Astrocyte (in vitro differentiated cells and primary cell): Measurements from ENCODE around the gene PRIM2. TPM values are rescaled to one million over a fixed set of nuclear protein-coding genes. Genes with fewer than 3 reads are reported as not detected.

ENCODE experiments used
- DNase-seq: peaks from one replicate; pipeline ENCODE4 v3.0.0-alpha.2; 2010; ENCODE audit warnings: low read depth
- FAIRE-seq: peaks from 2 replicates; lab custom pipeline; 2011; peaks lifted over from hg19 to GRCh38; lab: Jason Lieb, UNC
- H2AFZ ChIP-seq: 2 replicates; pipeline ENCODE4 v1.6.0; 2012; ENCODE audit warnings: low read depth, low read length, inconsistent platforms
- H3K27ac ChIP-seq: 2 replicates; pipeline ENCODE4 v1.5.1; 2011; ENCODE audit warnings: low read depth, low read length, inconsistent platforms
- H3K27me3 ChIP-seq: 2 replicates; pipeline ENCODE4 v1.6.0; 2011; ENCODE audit warnings: low read length, inconsistent platforms; ENCODE audit not compliant: insufficient read depth
- H3K36me3 ChIP-seq: 2 replicates; pipeline ENCODE4 v1.5.1; 2011; ENCODE audit warnings: low read length, inconsistent platforms; ENCODE audit not compliant: insufficient read depth
- H3K4me1 ChIP-seq: 2 replicates; pipeline ENCODE4 v1.5.1; 2011; ENCODE audit warnings: low read length, inconsistent platforms; ENCODE audit not compliant: insufficient read depth
- H3K4me2 ChIP-seq: 2 replicates; pipeline ENCODE4 v1.6.0; 2012; ENCODE audit warnings: low read length, inconsistent platforms
- H3K4me3 ChIP-seq: 2 replicates; pipeline ENCODE4 v1.5.1; 2011; ENCODE audit warnings: low read depth, mild to moderate bottlenecking, low read length, inconsistent platforms; ENCODE audit not compliant: insufficient read depth
- H3K79me2 ChIP-seq: 2 replicates; pipeline ENCODE4 v1.6.0; 2012; ENCODE audit warnings: mild to moderate bottlenecking, low read length, inconsistent platforms; ENCODE audit not compliant: insufficient read depth
- H3K9ac ChIP-seq: 2 replicates; pipeline ENCODE4 v1.6.0; 2012; ENCODE audit warnings: mild to moderate bottlenecking, low read length, inconsistent platforms
- H3K9me3 ChIP-seq: 2 replicates; pipeline ENCODE4 v1.5.1; 2012; ENCODE audit warnings: low read depth, mild to moderate bottlenecking, low read length, inconsistent platforms; ENCODE audit not compliant: insufficient read depth
- H4K20me1 ChIP-seq: 2 replicates; pipeline ENCODE4 v1.6.0; 2012; ENCODE audit warnings: low read length, inconsistent platforms; ENCODE audit not compliant: insufficient read depth
- H3K27ac Mint-ChIP-seq: one replicate; pipeline ENCODE4 v1.8.0; 2021; ENCODE audit warnings: mild to moderate bottlenecking, mixed read lengths; ENCODE audit not compliant: unreplicated experiment
- H3K27me3 Mint-ChIP-seq: one replicate; pipeline ENCODE4 v1.8.0; 2021; ENCODE audit warnings: low read depth, mixed read lengths; ENCODE audit not compliant: unreplicated experiment
- H3K36me3 Mint-ChIP-seq: one replicate; pipeline ENCODE4 v1.8.0; 2021; ENCODE audit warnings: low read depth, mixed read lengths; ENCODE audit not compliant: unreplicated experiment
- H3K4me1 Mint-ChIP-seq: one replicate; pipeline ENCODE4 v1.8.0; 2021; ENCODE audit warnings: low read depth, mixed read lengths; ENCODE audit not compliant: unreplicated experiment
- H3K4me3 Mint-ChIP-seq: one replicate; pipeline ENCODE4 v1.8.0; 2021; ENCODE audit warnings: mild to moderate bottlenecking, moderate library complexity, mixed read lengths; ENCODE audit not compliant: unreplicated experiment
- H3K9me3 Mint-ChIP-seq: one replicate; pipeline ENCODE4 v1.8.0; 2021; ENCODE audit warnings: mild to moderate bottlenecking, mixed read lengths; ENCODE audit not compliant: unreplicated experiment
- EZH2 ChIP-seq: IDR thresholded peaks from 2 replicates; pipeline ENCODE4 v1.6.1; 2012; ENCODE audit warnings: mild to moderate bottlenecking, low read length, inconsistent platforms; ENCODE audit not compliant: insufficient read depth
- total RNA-seq: library from RNA; stranded (reverse); gene quantifications from 2 replicates; pipeline ENCODE4 v1.2.1, GENCODE V29; 2021
- TF ChIP-seq, protein P1 (sequence below): IDR thresholded peaks from 2 replicates; pipeline ENCODE4 v1.5.1; 2011; ENCODE audit warnings: low read depth, mild to moderate bottlenecking, inconsistent platforms, low read length, moderate library complexity; ENCODE audit not compliant: insufficient read depth

Gene PRIM2
- total RNA-seq, 1 donor from 2014 or later, result 11.9 TPM

DNA sequence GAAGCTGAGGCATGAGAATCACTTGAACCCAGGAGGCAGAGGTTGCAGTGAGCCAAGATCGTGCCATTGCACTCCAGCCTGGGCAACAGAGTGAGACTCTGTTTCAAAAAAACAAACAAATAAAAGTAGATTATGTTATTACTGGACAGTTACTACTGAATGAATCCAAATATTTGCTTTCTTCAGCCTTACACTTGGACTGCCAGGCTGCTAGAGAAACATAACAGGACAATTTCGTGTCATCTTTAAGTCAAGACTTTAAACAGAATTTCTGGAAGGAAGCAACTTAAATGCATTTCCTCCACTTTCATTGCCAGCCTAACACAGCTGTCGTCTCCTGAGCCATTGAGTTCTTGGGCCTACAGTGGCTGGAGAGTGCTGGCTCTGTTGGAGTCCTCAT, 42.0 kb upstream of the PRIM2 start:
- DNase-seq (no peak), FAIRE-seq (no peak)
- Mint-ChIP-seq H3K27me3 (peaks cover 3% of the 10 kb centered on the region), H3K9me3 (peaks cover 20% of the 10 kb centered on the region), H3K36me3 (peaks cover 3% of the 10 kb centered on the region), H3K4me3 (no peak overlapping the region), H3K27ac (no peak overlapping the region), H3K4me1 (peaks cover 7% of the 10 kb centered on the region)
- no peaks in the 10 kb centered on the region for H4K20me1 ChIP-seq
- H3K4me1 ChIP-seq, result no peaks in the 10 kb centered on the region
- H2AFZ ChIP-seq, result no peak overlapping the region
- no peak overlapping the region for H3K4me3 ChIP-seq
- TF ChIP-seq, protein P1, sequence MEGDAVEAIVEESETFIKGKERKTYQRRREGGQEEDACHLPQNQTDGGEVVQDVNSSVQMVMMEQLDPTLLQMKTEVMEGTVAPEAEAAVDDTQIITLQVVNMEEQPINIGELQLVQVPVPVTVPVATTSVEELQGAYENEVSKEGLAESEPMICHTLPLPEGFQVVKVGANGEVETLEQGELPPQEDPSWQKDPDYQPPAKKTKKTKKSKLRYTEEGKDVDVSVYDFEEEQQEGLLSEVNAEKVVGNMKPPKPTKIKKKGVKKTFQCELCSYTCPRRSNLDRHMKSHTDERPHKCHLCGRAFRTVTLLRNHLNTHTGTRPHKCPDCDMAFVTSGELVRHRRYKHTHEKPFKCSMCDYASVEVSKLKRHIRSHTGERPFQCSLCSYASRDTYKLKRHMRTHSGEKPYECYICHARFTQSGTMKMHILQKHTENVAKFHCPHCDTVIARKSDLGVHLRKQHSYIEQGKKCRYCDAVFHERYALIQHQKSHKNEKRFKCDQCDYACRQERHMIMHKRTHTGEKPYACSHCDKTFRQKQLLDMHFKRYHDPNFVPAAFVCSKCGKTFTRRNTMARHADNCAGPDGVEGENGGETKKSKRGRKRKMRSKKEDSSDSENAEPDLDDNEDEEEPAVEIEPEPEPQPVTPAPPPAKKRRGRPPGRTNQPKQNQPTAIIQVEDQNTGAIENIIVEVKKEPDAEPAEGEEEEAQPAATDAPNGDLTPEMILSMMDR, result no peak
- TF ChIP-seq EZH2, result no peak
- no peak overlapping the region for H3K9ac ChIP-seq
- no peak overlapping the region for H3K4me2 ChIP-seq
- no peaks in the 10 kb centered on the region for H3K79me2 ChIP-seq
- no peaks in the 10 kb centered on the region for H3K36me3 ChIP-seq
- no peaks in the 10 kb centered on the region for H3K9me3 ChIP-seq
- no peaks in the 10 kb centered on the region for H3K27me3 ChIP-seq
- H3K27ac ChIP-seq, result no peak overlapping the region

DNA sequence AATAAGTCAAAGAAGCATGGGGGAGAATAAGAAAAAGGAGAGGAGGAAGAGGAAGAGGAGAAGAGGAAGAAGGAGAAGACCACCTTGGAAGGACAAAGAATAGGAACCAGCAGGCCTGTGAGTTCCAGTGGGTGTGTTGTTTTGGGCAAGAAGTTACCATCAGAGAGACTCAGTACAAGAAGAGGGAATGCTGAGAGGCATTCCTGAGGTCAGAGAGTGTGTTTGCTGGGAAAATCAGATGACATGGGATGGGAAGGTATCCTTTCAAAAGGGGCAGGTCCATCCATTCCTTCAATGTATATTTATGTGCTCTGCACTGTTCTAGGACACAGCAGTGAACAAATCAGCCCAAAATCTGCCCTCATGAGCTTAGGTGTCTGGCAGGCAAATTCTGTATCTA, 40.5 kb upstream of the PRIM2 start:
- no peak overlapping the region for H3K27ac Mint-ChIP-seq

DNA sequence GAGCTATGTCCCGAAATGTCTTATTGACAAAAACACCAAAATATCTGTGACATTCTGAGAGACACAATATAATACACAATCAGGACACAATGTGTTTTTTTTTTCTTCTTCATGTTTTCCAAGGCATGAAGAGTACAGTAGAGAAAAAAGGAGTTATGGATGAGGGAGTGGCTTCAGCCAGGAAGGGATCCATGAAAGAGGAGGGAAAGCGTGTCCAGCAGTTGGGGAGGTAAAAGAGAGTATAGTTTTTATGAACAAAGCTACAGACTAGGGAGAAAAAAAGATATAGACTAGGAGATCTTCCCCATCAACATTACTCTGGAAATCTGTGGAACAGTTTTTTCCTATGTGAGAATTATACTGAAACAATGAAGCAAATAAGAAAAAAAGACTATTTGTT, 38.9 kb upstream of the PRIM2 start:
- peaks cover 2% of the 10 kb centered on the region for H3K36me3 Mint-ChIP-seq
- Histone ChIP-seq H3K4me1 (no peaks in the 10 kb centered on the region), H3K27me3 (no peaks in the 10 kb centered on the region), H3K27ac (no peak overlapping the region), H3K4me2 (no peak overlapping the region), H4K20me1 (no peaks in the 10 kb centered on the region), H3K9ac (no peak overlapping the region), H2AFZ (no peak overlapping the region), H3K4me3 (no peak overlapping the region), H3K9me3 (no peaks in the 10 kb centered on the region), H3K36me3 (no peaks in the 10 kb centered on the region), H3K79me2 (no peaks in the 10 kb centered on the region)
- no peak overlapping the region for H3K4me3 Mint-ChIP-seq
- H3K9me3 Mint-ChIP-seq, result peaks cover 10% of the 10 kb centered on the region
- H3K27me3 Mint-ChIP-seq, result no peaks in the 10 kb centered on the region
- FAIRE-seq, result no peak
- no peak overlapping the region for H3K27ac Mint-ChIP-seq
- TF ChIP-seq EZH2, result no peak
- TF ChIP-seq, protein P1, result no peak
- no peak for DNase-seq
- H3K4me1 Mint-ChIP-seq, result peaks cover 7% of the 10 kb centered on the region

More for the DNA sequence above, 40.5 kb upstream of the PRIM2 start:
- Histone ChIP-seq H4K20me1 (no peaks in the 10 kb centered on the region), H3K4me3 (no peak overlapping the region), H3K9ac (no peak overlapping the region), H3K27ac (no peak overlapping the region), H3K79me2 (no peaks in the 10 kb centered on the region), H3K36me3 (no peaks in the 10 kb centered on the region), H3K9me3 (no peaks in the 10 kb centered on the region), H2AFZ (no peak overlapping the region), H3K4me2 (no peak overlapping the region), H3K27me3 (no peaks in the 10 kb centered on the region), H3K4me1 (no peaks in the 10 kb centered on the region)
- H3K9me3 Mint-ChIP-seq, result peaks cover 18% of the 10 kb centered on the region
- FAIRE-seq (no peak), DNase-seq (peak; percentile 46)
- no peak overlapping the region for H3K4me3 Mint-ChIP-seq
- peaks cover 1% of the 10 kb centered on the region for H3K27me3 Mint-ChIP-seq
- peaks cover 3% of the 10 kb centered on the region for H3K36me3 Mint-ChIP-seq
- TF ChIP-seq, protein P1, result no peak
- TF ChIP-seq EZH2, result no peak
- peaks cover 7% of the 10 kb centered on the region for H3K4me1 Mint-ChIP-seq
